ENCODE data around the gene SLC16A7.

DNA sequence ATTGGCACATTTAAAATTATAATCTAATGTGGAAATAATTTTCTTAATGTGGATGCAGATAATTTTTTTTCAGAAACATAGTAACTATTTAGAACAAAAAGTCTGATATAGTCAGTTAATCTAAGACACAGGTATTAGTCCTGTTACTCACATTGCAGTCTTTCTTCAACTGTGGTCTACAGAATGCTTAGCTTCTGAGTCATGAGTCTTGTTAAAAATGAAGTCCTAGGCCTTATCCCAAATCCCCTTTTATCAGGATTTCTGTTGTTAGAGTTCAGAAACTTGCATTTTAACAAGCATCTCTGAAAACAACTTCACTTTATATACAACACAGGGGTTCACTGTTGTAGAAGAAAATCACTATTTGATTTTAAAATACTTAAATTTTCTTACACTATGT is 112.2 kb downstream of the SLC16A7 start:
- TF ChIP-seq, protein P1, sequence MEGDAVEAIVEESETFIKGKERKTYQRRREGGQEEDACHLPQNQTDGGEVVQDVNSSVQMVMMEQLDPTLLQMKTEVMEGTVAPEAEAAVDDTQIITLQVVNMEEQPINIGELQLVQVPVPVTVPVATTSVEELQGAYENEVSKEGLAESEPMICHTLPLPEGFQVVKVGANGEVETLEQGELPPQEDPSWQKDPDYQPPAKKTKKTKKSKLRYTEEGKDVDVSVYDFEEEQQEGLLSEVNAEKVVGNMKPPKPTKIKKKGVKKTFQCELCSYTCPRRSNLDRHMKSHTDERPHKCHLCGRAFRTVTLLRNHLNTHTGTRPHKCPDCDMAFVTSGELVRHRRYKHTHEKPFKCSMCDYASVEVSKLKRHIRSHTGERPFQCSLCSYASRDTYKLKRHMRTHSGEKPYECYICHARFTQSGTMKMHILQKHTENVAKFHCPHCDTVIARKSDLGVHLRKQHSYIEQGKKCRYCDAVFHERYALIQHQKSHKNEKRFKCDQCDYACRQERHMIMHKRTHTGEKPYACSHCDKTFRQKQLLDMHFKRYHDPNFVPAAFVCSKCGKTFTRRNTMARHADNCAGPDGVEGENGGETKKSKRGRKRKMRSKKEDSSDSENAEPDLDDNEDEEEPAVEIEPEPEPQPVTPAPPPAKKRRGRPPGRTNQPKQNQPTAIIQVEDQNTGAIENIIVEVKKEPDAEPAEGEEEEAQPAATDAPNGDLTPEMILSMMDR (IDR thresholded peaks at IDR 0.05 in 8 of 11, conservative IDR thresholded peaks at IDR 0.05 in 3 of 11) = no peak
- no peak for TF ChIP-seq POLR2A (IDR thresholded peaks at IDR 0.05)
- TF ChIP-seq POLR2AphosphoS5 (IDR thresholded peaks at IDR 0.05) = no peak
